HEK293 (cell line): ENCODE data around the gene SSR1.

Experiments used
- CTCF ChIA-PET: fragments of 350-600 bp; formaldehyde crosslinking; extraction: SDS; loops from one replicate; lab custom pipeline; 2021; ENCODE audit warnings: antibody characterized with exemption; lab: Yijun Ruan, JAX
- POLR2A ChIA-PET: fragments of 300-600 bp; formaldehyde crosslinking; extraction: SDS; loops from one replicate; lab custom pipeline; 2020; ENCODE audit warnings: antibody characterized with exemption, inconsistent platforms; lab: Yijun Ruan, JAX
- H3K27ac ChIP-seq: fragments of 200-500 bp; sonication (Bioruptor generic); 2 replicates; pipeline ENCODE4 v1.5.1; 2014; ENCODE audit warnings: low read depth, low read length, control low read depth, inconsistent platforms; ENCODE audit errors: extremely low read depth
- H3K36me3 ChIP-seq, 2 experiments: fragments of 200-500 bp in 1 of 2; sonication (Bioruptor generic) in 1 of 2; 1 replicate in 1 of 2; 2 replicates in 1 of 2; pipeline ENCODE4 v1.5.1; 2014 to 2017; ENCODE audit warnings: inconsistent platforms in 2 of 2, low read length in 2 of 2; ENCODE audit not compliant: control insufficient read depth in 2 of 2, insufficient read depth in 1 of 2
- H3K4me1 ChIP-seq: fragments of 200-500 bp; sonication (Bioruptor generic); 2 replicates; pipeline ENCODE4 v1.5.1; 2014; ENCODE audit warnings: mild to moderate bottlenecking, low read length, inconsistent platforms; ENCODE audit not compliant: control insufficient read depth, insufficient read depth
- H3K4me3 ChIP-seq: 2 replicates; pipeline ENCODE4 v1.5.1; 2011; ENCODE audit warnings: low read depth, mild to moderate bottlenecking, control low read depth, low read length, moderate library complexity
- H3K9me3 ChIP-seq: fragments of 200-500 bp; sonication (Bioruptor generic); 2 replicates; pipeline ENCODE4 v1.5.1; 2014; ENCODE audit warnings: low read depth, low read length, inconsistent platforms; ENCODE audit not compliant: control insufficient read depth, insufficient read depth
- GFI1B ChIP-seq: fragments of 450-650 bp; formaldehyde crosslinking; IDR thresholded peaks from 2 replicates; pipeline ENCODE4 v1.5.1; 2016; ENCODE audit warnings: missing biosample characterization, missing genetic modification characterization
- KLF16 ChIP-seq: fragments of 450-650 bp; formaldehyde crosslinking; IDR thresholded peaks from 2 replicates; pipeline ENCODE4 v1.5.1; 2017; ENCODE audit warnings: missing biosample characterization, missing genetic modification characterization
- KLF8 ChIP-seq: fragments of 450-650 bp; formaldehyde crosslinking; IDR thresholded peaks from 2 replicates; pipeline ENCODE4 v1.5.1; 2016; ENCODE audit warnings: missing biosample characterization, missing genetic modification characterization
- PRDM1 ChIP-seq: fragments of 450-650 bp; formaldehyde crosslinking; IDR thresholded peaks from 2 replicates; pipeline ENCODE4; 2016; ENCODE audit warnings: missing biosample characterization, missing genetic modification characterization
- WT1 ChIP-seq: fragments of 450-650 bp; formaldehyde crosslinking; IDR thresholded peaks from 2 replicates; pipeline ENCODE4 v1.5.1; 2016; ENCODE audit warnings: missing biosample characterization, missing genetic modification characterization
- ZFP3 ChIP-seq: fragments of 450-650 bp; formaldehyde crosslinking; IDR thresholded peaks from 2 replicates; pipeline ENCODE4 v1.5.1; 2016; ENCODE audit warnings: low read depth, missing biosample characterization, missing genetic modification characterization
- ZNF10 ChIP-seq: fragments of 450-650 bp; formaldehyde crosslinking; IDR thresholded peaks from 2 replicates; pipeline ENCODE4 v1.5.1; 2017; ENCODE audit warnings: missing biosample characterization, missing genetic modification characterization
- ZNF114 ChIP-seq: fragments of 450-650 bp; formaldehyde crosslinking; IDR thresholded peaks from 2 replicates; pipeline ENCODE4 v1.5.0; 2017; ENCODE audit warnings: missing biosample characterization, missing genetic modification characterization
- ZNF585B ChIP-seq: fragments of 450-650 bp; formaldehyde crosslinking; IDR thresholded peaks from 2 replicates; pipeline ENCODE4 v1.5.1; 2016; ENCODE audit warnings: missing biosample characterization, missing genetic modification characterization
- ZNF600 ChIP-seq: fragments of 450-650 bp; formaldehyde crosslinking; IDR thresholded peaks from 2 replicates; pipeline ENCODE4 v1.5.1; 2016; ENCODE audit warnings: missing biosample characterization, missing genetic modification characterization
- TF ChIP-seq, protein P1 (sequence below): fragments of 450-650 bp; IDR thresholded peaks from 2 replicates; pipeline ENCODE4 v1.5.1; 2018; ENCODE audit warnings: missing biosample characterization, missing genetic modification characterization
- TF ChIP-seq, protein P2 (sequence below): fragments of 450-650 bp; formaldehyde crosslinking; IDR thresholded peaks from 2 replicates; pipeline ENCODE4 v1.5.1; 2017; ENCODE audit warnings: missing biosample characterization, missing genetic modification characterization
- TF ChIP-seq, protein P3 (sequence below): fragments of 450-650 bp; formaldehyde crosslinking; IDR thresholded peaks from 2 replicates; pipeline ENCODE4 v1.5.1; 2016; ENCODE audit warnings: missing biosample characterization, missing genetic modification characterization
- TF ChIP-seq, protein P4 (sequence below): fragments of 450-650 bp; formaldehyde crosslinking; IDR thresholded peaks from 2 replicates; pipeline ENCODE4 v1.5.1; 2016; ENCODE audit warnings: missing biosample characterization, missing genetic modification characterization

Gene SSR1

DNA sequence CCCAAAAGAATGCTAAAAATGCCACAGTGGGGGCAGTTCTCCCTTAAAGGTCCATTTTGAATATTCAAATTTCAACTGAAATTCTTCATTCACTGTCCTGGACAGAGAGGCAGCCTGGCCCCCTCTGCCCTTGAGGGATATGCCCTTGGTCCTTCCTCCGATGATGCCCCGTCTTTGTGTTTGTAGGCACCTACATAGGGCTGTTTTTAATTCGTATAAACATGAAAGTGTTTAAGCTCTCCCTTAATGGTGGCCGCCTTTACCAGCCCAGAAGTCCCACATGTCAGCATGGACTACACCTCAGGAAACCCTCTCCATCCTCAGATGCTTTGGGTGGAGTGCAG lies 70.2 kb downstream of the SSR1 start:
- ChIA-PET POLR2A (no interaction called here), CTCF (interaction anchor here (0.6 to 5.0 kb wide), 40 partner anchors 8 to 566 kb away, joined by 3 to 65 read pairs (median 5); no protein-coding TSS in a partner anchor)
- H3K27ac ChIP-seq, result no peak overlapping the region

DNA sequence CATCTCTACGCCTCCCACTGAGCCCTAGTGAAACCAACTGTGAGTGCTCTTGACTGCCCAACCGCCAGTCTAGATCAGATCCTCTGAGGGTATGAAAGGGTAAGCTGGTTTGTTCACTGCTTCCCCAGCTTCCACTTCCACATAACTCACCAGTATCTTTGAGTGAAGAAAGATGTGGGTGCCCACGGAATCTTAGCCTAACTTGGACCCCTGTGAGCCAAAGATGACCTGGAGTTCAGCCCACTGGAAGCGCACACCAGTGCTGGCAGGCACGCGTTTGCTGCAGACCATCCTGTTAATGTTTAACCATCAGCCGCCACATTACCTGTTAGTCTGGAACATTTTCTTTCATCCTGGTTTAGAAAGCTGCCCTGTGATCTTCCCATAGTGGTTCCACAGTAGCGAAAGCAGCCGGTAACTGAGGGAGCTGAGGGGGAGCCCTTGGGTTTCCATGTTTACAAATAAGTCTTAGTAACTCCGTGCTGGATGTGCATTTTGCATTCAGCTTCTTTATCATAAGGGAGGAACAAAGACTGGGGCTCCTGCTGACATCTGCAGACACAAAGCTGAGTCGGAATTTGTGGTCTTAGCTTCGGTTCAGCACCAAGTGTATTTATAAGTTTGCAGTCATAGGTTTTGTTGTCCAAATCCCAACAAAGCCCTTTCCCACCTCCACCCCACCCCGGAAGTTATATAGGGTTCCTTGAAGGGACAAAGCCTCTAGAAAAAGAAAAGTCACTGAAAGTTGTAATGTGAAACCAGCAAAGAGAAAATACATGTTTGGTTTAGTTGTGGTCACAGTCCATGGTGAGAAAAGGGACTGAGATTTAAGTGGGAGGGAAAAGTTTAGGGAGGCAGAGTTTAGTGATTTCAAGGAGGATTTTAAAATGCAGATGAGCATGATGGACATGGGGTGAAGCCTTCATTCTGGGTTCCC lies 71.0 kb downstream of the SSR1 start:
- Histone ChIP-seq H3K4me1 (peaks cover 3% of the 10 kb centered on the region; the same call in 1 of the 2 replicates), H3K27ac (no peak overlapping the region), H3K4me3 (no peak overlapping the region), H3K9me3 (no peaks in the 10 kb centered on the region), H3K36me3 (peaks cover 0 to 40% of the 10 kb centered on the region in 2 experiments; a peak in 2 of 3 replicates)
- TF ChIP-seq KLF8 (tag by site-specific recombination) (no peak), WT1 (tag by site-specific recombination) (0 out of 2 replicates have a peak, but pooled peaks have one; percentile 27), ZNF600 (tag by site-specific recombination) (peak; percentile 44; the same call in 1 of the 2 replicates), ZFP3 (tag by site-specific recombination) (no peak), ZNF114 (no peak), PRDM1 (tag by site-specific recombination) (peak; percentile 75), GFI1B (tag by site-specific recombination) (peak; percentile 61; the same call in 1 of the 2 replicates)
- ChIA-PET POLR2A (interaction anchor here (0.6 kb wide), 1 partner anchor 82 kb away, joined by 3 read pairs; no protein-coding TSS in a partner anchor), CTCF (interaction anchor here (0.5 to 5.0 kb wide), 18 partner anchors 12 to 566 kb away, joined by 3 to 65 read pairs (median 4); no protein-coding TSS in a partner anchor)

More for the DNA sequence above, 70.2 kb downstream of the SSR1 start:
- no peak overlapping the region for H3K4me3 ChIP-seq
- peaks cover 0 to 48% of the 10 kb centered on the region in 2 experiments; a peak in 1 of 3 replicates for H3K36me3 ChIP-seq
- no peaks in the 10 kb centered on the region for H3K9me3 ChIP-seq
- H3K4me1 ChIP-seq, result peaks cover 3% of the 10 kb centered on the region; the same call in 1 of the 2 replicates
- TF ChIP-seq ZNF585B (tag by site-specific recombination) (no peak), KLF8 (tag by site-specific recombination) (no peak), ZNF114 (no peak), ZNF600 (tag by site-specific recombination) (no peak), KLF16 (tag by site-specific recombination) (no peak)
- TF ChIP-seq, protein P1, sequence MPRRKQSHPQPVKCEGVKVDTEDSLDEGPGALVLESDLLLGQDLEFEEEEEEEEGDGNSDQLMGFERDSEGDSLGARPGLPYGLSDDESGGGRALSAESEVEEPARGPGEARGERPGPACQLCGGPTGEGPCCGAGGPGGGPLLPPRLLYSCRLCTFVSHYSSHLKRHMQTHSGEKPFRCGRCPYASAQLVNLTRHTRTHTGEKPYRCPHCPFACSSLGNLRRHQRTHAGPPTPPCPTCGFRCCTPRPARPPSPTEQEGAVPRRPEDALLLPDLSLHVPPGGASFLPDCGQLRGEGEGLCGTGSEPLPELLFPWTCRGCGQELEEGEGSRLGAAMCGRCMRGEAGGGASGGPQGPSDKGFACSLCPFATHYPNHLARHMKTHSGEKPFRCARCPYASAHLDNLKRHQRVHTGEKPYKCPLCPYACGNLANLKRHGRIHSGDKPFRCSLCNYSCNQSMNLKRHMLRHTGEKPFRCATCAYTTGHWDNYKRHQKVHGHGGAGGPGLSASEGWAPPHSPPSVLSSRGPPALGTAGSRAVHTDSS, result no peak
- TF ChIP-seq, protein P2, sequence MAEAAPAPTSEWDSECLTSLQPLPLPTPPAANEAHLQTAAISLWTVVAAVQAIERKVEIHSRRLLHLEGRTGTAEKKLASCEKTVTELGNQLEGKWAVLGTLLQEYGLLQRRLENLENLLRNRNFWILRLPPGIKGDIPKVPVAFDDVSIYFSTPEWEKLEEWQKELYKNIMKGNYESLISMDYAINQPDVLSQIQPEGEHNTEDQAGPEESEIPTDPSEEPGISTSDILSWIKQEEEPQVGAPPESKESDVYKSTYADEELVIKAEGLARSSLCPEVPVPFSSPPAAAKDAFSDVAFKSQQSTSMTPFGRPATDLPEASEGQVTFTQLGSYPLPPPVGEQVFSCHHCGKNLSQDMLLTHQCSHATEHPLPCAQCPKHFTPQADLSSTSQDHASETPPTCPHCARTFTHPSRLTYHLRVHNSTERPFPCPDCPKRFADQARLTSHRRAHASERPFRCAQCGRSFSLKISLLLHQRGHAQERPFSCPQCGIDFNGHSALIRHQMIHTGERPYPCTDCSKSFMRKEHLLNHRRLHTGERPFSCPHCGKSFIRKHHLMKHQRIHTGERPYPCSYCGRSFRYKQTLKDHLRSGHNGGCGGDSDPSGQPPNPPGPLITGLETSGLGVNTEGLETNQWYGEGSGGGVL (tag by site-specific recombination), result no peak
- TF ChIP-seq, protein P3, sequence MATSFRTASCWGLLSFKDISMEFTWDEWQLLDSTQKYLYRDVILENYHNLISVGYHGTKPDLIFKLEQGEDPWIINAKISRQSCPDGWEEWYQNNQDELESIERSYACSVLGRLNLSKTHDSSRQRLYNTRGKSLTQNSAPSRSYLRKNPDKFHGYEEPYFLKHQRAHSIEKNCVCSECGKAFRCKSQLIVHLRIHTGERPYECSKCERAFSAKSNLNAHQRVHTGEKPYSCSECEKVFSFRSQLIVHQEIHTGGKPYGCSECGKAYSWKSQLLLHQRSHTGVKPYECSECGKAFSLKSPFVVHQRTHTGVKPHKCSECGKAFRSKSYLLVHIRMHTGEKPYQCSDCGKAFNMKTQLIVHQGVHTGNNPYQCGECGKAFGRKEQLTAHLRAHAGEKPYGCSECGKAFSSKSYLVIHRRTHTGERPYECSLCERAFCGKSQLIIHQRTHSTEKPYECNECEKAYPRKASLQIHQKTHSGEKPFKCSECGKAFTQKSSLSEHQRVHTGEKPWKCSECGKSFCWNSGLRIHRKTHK (tag by site-specific recombination), result no peak
- TF ChIP-seq, protein P4, sequence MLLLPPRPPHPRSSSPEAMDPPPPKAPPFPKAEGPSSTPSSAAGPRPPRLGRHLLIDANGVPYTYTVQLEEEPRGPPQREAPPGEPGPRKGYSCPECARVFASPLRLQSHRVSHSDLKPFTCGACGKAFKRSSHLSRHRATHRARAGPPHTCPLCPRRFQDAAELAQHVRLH (tag by site-specific recombination), result no peak
- TF ChIP-seq, all 188 proteins: peak for 0

DNA sequence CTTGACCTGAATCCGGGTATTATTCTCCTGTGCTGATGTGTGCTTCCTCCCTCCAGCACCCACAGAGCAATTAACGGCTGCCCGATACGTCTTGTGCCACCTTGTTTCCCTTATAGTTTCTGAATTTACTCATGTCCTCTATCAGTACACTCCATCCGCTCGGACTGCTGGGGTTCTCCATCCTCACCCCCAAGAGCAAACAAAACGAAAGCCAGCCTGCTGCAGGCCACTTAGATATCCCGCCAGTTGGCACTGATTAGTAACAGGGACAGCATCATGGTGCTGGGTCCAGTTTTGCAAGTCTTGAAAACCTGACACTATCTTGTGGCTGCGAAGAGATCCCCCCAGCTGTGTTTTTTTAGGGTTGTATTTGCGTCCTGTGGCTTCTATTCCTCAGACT lies 71.8 kb downstream of the SSR1 start:
- Histone ChIP-seq H3K27ac (no peak overlapping the region), H3K4me3 (no peak overlapping the region), H3K4me1 (peaks cover 3% of the 10 kb centered on the region; the same call in 1 of the 2 replicates), H3K9me3 (no peaks in the 10 kb centered on the region), H3K36me3 (peaks cover 0 to 32% of the 10 kb centered on the region in 2 experiments; a peak in 2 of 3 replicates)
- POLR2A ChIA-PET, result no interaction called here
- TF ChIP-seq ZNF10 (tag by site-specific recombination), result no peak
- CTCF ChIA-PET, result interaction anchor here (1.0 to 5.0 kb wide), 3 partner anchors 94 to 520 kb away, joined by 3 to 65 read pairs (median 3); no protein-coding TSS in a partner anchor
